ENCODE results near the gene MARK3.

DNA sequence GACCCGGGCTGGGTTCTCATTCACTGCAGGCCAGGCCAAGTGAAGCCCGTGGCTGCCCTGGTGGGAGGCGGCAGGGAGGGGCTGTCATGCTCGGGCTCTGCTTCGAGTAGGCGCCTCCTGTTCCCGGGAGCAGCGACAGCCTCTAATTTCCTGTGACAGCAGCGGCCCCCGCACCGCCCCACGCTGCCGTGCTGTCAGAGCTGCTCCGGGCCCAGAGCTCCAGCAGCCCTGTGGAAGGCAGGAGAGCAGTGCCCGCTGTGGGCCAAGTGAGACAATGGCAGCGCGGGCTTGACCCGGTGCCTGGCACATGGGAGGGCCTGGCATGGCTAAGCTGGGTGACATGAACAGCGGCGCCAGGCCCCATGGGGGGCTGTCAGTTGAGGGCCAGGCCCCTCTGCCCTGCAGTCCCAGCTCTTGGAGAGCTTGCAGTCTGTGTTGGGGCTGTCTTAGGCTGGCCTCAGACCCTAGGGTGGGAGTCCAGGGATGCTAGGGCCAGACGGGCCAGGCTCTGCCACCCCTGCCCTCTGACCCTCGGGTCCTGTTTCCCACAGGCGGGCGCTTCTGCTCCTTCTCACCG lies 148.9 kb downstream of the MARK3 start:
- TF ChIP-seq, protein P1, sequence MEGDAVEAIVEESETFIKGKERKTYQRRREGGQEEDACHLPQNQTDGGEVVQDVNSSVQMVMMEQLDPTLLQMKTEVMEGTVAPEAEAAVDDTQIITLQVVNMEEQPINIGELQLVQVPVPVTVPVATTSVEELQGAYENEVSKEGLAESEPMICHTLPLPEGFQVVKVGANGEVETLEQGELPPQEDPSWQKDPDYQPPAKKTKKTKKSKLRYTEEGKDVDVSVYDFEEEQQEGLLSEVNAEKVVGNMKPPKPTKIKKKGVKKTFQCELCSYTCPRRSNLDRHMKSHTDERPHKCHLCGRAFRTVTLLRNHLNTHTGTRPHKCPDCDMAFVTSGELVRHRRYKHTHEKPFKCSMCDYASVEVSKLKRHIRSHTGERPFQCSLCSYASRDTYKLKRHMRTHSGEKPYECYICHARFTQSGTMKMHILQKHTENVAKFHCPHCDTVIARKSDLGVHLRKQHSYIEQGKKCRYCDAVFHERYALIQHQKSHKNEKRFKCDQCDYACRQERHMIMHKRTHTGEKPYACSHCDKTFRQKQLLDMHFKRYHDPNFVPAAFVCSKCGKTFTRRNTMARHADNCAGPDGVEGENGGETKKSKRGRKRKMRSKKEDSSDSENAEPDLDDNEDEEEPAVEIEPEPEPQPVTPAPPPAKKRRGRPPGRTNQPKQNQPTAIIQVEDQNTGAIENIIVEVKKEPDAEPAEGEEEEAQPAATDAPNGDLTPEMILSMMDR (conservative IDR thresholded peaks at IDR 0.05; ENCODE audit: low read depth, low read length): no peak
- TF ChIP-seq MAZ (IDR thresholded peaks at IDR 0.05; ENCODE audit: borderline replicate concordance, low read depth, low read length): no peak
- no peak for TF ChIP-seq POLR2A (IDR thresholded peaks at IDR 0.05; ENCODE audit: low read depth, low read length)
- no peak for TF ChIP-seq MAFK (IDR thresholded peaks at IDR 0.05; ENCODE audit: low read depth, low read length)
- TF ChIP-seq NFE2L2 (IDR thresholded peaks at IDR 0.05; ENCODE audit: low read depth, low read length): no peak
- TF ChIP-seq, protein P2, sequence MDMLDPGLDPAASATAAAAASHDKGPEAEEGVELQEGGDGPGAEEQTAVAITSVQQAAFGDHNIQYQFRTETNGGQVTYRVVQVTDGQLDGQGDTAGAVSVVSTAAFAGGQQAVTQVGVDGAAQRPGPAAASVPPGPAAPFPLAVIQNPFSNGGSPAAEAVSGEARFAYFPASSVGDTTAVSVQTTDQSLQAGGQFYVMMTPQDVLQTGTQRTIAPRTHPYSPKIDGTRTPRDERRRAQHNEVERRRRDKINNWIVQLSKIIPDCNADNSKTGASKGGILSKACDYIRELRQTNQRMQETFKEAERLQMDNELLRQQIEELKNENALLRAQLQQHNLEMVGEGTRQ (IDR thresholded peaks at IDR 0.05; ENCODE audit: low read depth, low read length): no peak
- TF ChIP-seq CHD1 (IDR thresholded peaks at IDR 0.05; ENCODE audit: low read depth, low read length): no peak
- no peak for TF ChIP-seq RAD21 (IDR thresholded peaks at IDR 0.05; ENCODE audit: low read length)
- TF ChIP-seq BHLHE40 (IDR thresholded peaks at IDR 0.05; ENCODE audit: low read depth, low read length): no peak
- TF ChIP-seq SMC3 (IDR thresholded peaks at IDR 0.05; ENCODE audit: low read depth, low read length): no peak
- no peak for TF ChIP-seq MXI1 (IDR thresholded peaks at IDR 0.05; ENCODE audit: borderline replicate concordance, low read depth, low read length)
- no peak for TF ChIP-seq RFX5 (IDR thresholded peaks at IDR 0.05; ENCODE audit: low read depth, low read length)
- TF ChIP-seq FOS (IDR thresholded peaks at IDR 0.05; ENCODE audit: low read depth, low read length): no peak
- TF ChIP-seq CEBPB (IDR thresholded peaks at IDR 0.05; ENCODE audit: low read depth, low read length): no peak

Data from IMR-90 (cell line).